Stomach (tissue), 9 donors: ENCODE data around the gene ARHGAP33. TPM values are rescaled to one million over a fixed set of nuclear protein-coding genes. Genes with fewer than 3 reads are reported as not detected.

ENCODE experiments used
- DNase-seq, 2 donors: peaks; one replicate each; pipeline versions ENCODE4 v3.0.0 to v3.0.0-alpha.2; 2013 to 2019
- H3K27ac ChIP-seq, 5 donors: fragments of 200-600 bp in 4 of 5; sonication (generic) in 4 of 5; one replicate each; pipeline ENCODE4 v1.5.1; 2013 to 2019; ENCODE audit warnings: mild to moderate bottlenecking in 1 of 5, moderate library complexity in 1 of 5
- H3K27me3 ChIP-seq, 3 donors: fragments of 200-600 bp; sonication (generic); one replicate each; pipeline ENCODE4 v1.5.1; 2017 to 2019; ENCODE audit warnings: mixed run types in 1 of 3
- H3K36me3 ChIP-seq, 4 donors: fragments of 200-600 bp; sonication (generic); 1 replicate in 3 of 4; 2 replicates in 1 of 4; pipeline ENCODE4 v1.5.1; 2016 to 2019
- H3K4me1 ChIP-seq, 4 donors: fragments of 200-600 bp; sonication (generic); one replicate each; pipeline ENCODE4 v1.5.1; 2016 to 2019
- H3K4me3 ChIP-seq, 4 donors: fragments of 200-600 bp; sonication (generic) in 3 of 4; one replicate each; pipeline ENCODE4 v1.5.1; 2016 to 2019; ENCODE audit warnings: mild to moderate bottlenecking in 1 of 4
- H3K9me3 ChIP-seq, 4 donors: fragments of 200-600 bp; sonication (generic); one replicate each; pipeline ENCODE4 v1.5.1; 2016 to 2019
- CTCF ChIP-seq, 7 experiments: fragments of 450-650 bp in 4 of 7; fragments of 200-600 bp in 3 of 7; sonication (generic) in 3 of 7; IDR thresholded peaks; one replicate each; pipeline ENCODE4 v1.5.1; 2016 to 2019; ENCODE audit warnings: antibody characterized with exemption in 7 of 7, control low read depth in 2 of 7, mild to moderate bottlenecking in 1 of 7
- EP300 ChIP-seq: sonication (generic); formaldehyde crosslinking; IDR thresholded peaks from one replicate; pipeline ENCODE4 v1.6.1; 2017; ENCODE audit warnings: antibody characterized with exemption
- POLR2A ChIP-seq, 4 donors: fragments of 450-650 bp; IDR thresholded peaks; one replicate each; pipeline ENCODE4 v1.6.1; 2016; ENCODE audit warnings: antibody characterized with exemption in 4 of 4, control low read depth in 2 of 4, mild to moderate bottlenecking in 1 of 4, moderate library complexity in 1 of 4
- POLR2AphosphoS5 ChIP-seq, 3 donors: sonication (generic); formaldehyde crosslinking; IDR thresholded peaks; one replicate each; pipeline ENCODE4 v1.6.1; 2016; ENCODE audit warnings: antibody characterized with exemption in 3 of 3
- WGBS, 5 donors: extraction: QIAGEN DNeasy Blood & Tissue Kit in 3 of 5; methylation state at CpG; one replicate each; pipeline versions ENCODE4 v1.1.5 to v1.1.7; 2013 to 2018; 5-methylcytosine and 5-hydroxymethylcytosine counted together
- intact Hi-C: fragments of 100-400 bp; cut with DNase I; formaldehyde crosslinking; loops from one replicate; pipeline ENCODE4 v1.15.1; 2023; ENCODE audit warnings: low total_unique reads
- polyA plus RNA-seq, 3 donors: library from polyadenylated mRNA; stranded (reverse); fragments of 200-250 nt; gene quantifications; one replicate each; pipeline ENCODE4 v1.2.3, GENCODE V29; 2013
- total RNA-seq, 5 donors: library from RNA; depleted of rRNA; stranded (reverse); fragments of >200 nt; gene quantifications; one replicate each; pipeline versions ENCODE4 v1.1.0 to v1.2.3, GENCODE V29; 2014 to 2016
- donor health status: healthy with polysubstance abuse.
- donor health status: Bipolar disorder and iron deficiency.
- donor health status: healthy.

The ARHGAP33 gene
- total and polyA plus RNA-seq, 8 donors: 1.4 to 73.6 (median 12.2) TPM

DNA sequence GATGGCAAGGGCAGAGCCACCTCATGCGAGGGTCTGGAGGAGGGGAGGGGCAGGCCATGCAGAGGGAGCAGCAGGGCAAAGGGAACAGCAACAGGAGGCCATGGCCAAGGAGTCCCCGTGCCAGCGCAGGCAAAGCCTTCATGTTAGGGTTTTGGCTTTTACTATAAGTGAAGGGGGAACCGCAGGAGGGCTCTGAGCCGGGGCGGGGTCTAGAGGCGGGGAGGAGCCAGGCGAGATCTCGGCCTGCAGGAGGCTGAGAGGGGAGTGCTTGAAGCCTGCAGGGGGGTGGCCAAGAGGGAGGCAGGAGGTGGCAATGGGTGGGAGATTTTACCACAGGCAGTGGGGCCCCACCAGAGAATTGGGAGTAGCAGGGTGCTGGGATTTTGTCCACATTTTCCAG, 6.3 kb downstream of the ARHGAP33 start:
- peaks cover 5 to 81% (median 66%) of the 10 kb centered on the region in 4 donors for H3K36me3 ChIP-seq
- 75 to 88% (median 82%) methylated on average over 9 of the region's 9 CpGs for WGBS, 5 donors
- TF ChIP-seq CTCF (IDR thresholded peaks at IDR 0.05): no peak
- TF ChIP-seq EP300: no peak
- no peak for TF ChIP-seq POLR2AphosphoS5 (IDR thresholded peaks at IDR 0.05)
- TF ChIP-seq POLR2A (IDR thresholded peaks at IDR 0.05): no peak
- H3K9me3 ChIP-seq: no peaks in the 10 kb centered on the region
- H3K4me1 ChIP-seq: peaks cover 0 to 7% (median 2%) of the 10 kb centered on the region in 4 donors
- H3K27ac ChIP-seq: no peak overlapping the region
- H3K4me3 ChIP-seq: no peak overlapping the region
- intact Hi-C loops: no loop called here
- no peak for DNase-seq
- no peaks in the 10 kb centered on the region for H3K27me3 ChIP-seq

GRCh38 chr19:35782589-35782988, 7.2 kb downstream of the ARHGAP33 start:
- intact Hi-C loops: no loop called here
- Histone ChIP-seq H3K27ac (no peak overlapping the region), H3K4me1 (no peaks in the 10 kb centered on the region), H3K9me3 (no peaks in the 10 kb centered on the region), H3K36me3 (peaks cover 5 to 91% (median 75%) of the 10 kb centered on the region in 4 donors), H3K4me3 (no peak overlapping the region), H3K27me3 (no peaks in the 10 kb centered on the region)
- no peak for DNase-seq
- 94 to 95% (median 95%) methylated on average over 9 to 12 of the region's 12 CpGs for WGBS, 5 donors
- no peak for TF ChIP-seq CTCF (IDR thresholded peaks at IDR 0.05)

DNA sequence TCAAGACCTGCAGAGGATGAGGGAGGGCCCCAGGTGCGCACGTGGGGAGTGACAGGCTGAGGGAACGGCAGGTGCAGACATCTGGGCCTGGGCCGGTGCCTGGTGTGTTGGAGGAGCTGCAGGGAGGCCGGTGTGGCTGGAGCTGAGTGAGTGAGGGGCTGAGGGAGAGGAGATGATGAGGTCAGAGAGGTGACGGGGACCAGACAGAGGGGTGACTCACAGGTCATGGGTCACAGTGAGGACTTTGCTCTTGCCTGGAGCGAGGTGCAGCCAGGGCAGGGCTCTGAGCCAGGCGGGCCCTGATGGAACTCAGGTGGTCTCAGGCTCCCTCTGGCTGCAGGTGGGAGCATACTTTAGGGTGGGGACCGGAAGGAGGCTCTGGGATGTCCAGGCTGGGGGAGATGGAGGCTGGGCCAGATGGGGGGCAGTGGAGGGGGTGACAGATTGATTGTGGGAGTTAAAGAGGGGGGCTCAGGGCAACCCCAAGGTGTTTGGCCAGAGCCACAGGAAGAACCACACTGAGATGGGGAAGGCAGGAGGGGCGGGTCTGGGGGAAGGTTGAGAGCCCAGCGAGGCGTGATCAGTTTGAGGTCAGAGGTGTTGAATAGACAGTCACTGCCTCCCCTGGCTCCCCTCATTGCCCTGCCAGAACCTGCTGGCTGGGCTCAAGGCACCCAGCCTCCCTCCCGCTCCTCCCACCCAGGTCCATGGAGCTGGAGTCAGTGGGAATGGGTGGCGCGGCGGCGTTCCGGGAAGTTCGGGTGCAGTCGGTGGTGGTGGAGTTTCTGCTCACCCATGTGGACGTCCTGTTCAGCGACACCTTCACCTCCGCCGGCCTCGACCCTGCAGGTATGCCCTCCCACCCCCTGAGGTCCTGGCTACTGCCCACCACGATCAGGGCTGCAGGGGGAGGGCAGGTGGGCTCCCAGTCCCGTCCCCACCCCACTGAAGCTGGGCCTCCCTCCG, 8.4 kb downstream of the ARHGAP33 start:
- intact Hi-C loops: no loop called here
- TF ChIP-seq POLR2A (IDR thresholded peaks at IDR 0.05) (no peak), POLR2AphosphoS5 (IDR thresholded peaks at IDR 0.05) (no peak), CTCF (IDR thresholded peaks at IDR 0.05) (no peak), EP300 (no peak)
- Histone ChIP-seq H3K4me3 (no peak overlapping the region), H3K9me3 (no peaks in the 10 kb centered on the region), H3K27me3 (no peaks in the 10 kb centered on the region), H3K27ac (no peak overlapping the region), H3K36me3 (peaks cover 5 to 83% (median 69%) of the 10 kb centered on the region in 4 donors), H3K4me1 (no peaks in the 10 kb centered on the region)
- no peak for DNase-seq
- WGBS, 5 donors: 79 to 86% (median 84%) methylated on average over 23 to 28 of the region's 28 CpGs

- no peak for DNase-seq
- intact Hi-C loops: no loop called here
- peaks cover 5 to 75% (median 61%) of the 10 kb centered on the region in 4 donors for H3K36me3 ChIP-seq
- H3K4me1 ChIP-seq: no peaks in the 10 kb centered on the region
- TF ChIP-seq POLR2AphosphoS5 (IDR thresholded peaks at IDR 0.05): no peak
- TF ChIP-seq POLR2A (IDR thresholded peaks at IDR 0.05): no peak
- TF ChIP-seq CTCF (IDR thresholded peaks at IDR 0.05): no peak
- no peak for TF ChIP-seq EP300
- 81 to 86% (median 83%) methylated on average over 30 to 45 of the region's 45 CpGs for WGBS, 5 donors
- H3K27me3 ChIP-seq: no peaks in the 10 kb centered on the region
- no peak overlapping the region for H3K4me3 ChIP-seq
- no peak overlapping the region for H3K27ac ChIP-seq
- H3K9me3 ChIP-seq: no peaks in the 10 kb centered on the region
Measured at GRCh38 chr19:35784503-35785338, 9.4 kb downstream of the ARHGAP33 start.
